ENCODE results near the gene CNTNAP2. TPM values are rescaled to one million over a fixed set of nuclear protein-coding genes. Genes with fewer than 3 reads are reported as not detected.
"Not testable (repeated sequence)": the region's sequence is repeated elsewhere in the genome, so short reads cannot be mapped to it uniquely, and the experiment has no call there.

CNTNAP2 gene
- total and polyA plus RNA-seq, 2 donors: 5.1 to 10.3 TPM

- not testable (repeated sequence) for H3K4me3 ChIP-seq (ENCODE audit: low read length in 2 of 2); H3K27me3 ChIP-seq (ENCODE audit: control insufficient read depth in 2 of 2, insufficient read depth in 1 of 2, low read length in 1 of 2); H3K4me1 ChIP-seq (ENCODE audit: control insufficient read depth in 2 of 2, insufficient read depth in 2 of 2, low read length in 2 of 2); H3K36me3 ChIP-seq (ENCODE audit: control insufficient read depth in 2 of 2, insufficient read depth in 2 of 2, low read length in 1 of 2); H3K27ac ChIP-seq (ENCODE audit: low read depth in 1 of 2, low read length in 1 of 2); DNase-seq (ENCODE audit: low read depth in 6 of 9, low spot score in 9 of 9); H3K9me3 ChIP-seq (ENCODE audit: control insufficient read depth in 2 of 2, insufficient read depth in 1 of 2, low read length in 1 of 2)
- 95% methylated on average over 24 of the region's 24 CpGs for WGBS
Observed at GRCh38 chr7:146905746-146906145, 789.1 kb downstream of the CNTNAP2 start.

GRCh38 chr7:146922782-146923181 is 806.2 kb downstream of the CNTNAP2 start:
- WGBS: 93% methylated on average over 2 of the region's 2 CpGs
- DNase-seq (ENCODE audit: low read depth in 6 of 9, low spot score in 9 of 9): no peak

GRCh38 chr7:146926841-146927240 is 810.2 kb downstream of the CNTNAP2 start:
- Histone ChIP-seq H3K9me3 (ENCODE audit: control insufficient read depth in 2 of 2, insufficient read depth in 1 of 2, low read length in 1 of 2) (peaks cover 0 to 3% of the 10 kb centered on the region in 2 donors), H3K27ac (ENCODE audit: low read depth in 1 of 2, low read length in 1 of 2) (no peak overlapping the region), H3K27me3 (ENCODE audit: control insufficient read depth in 2 of 2, insufficient read depth in 1 of 2, low read length in 1 of 2) (no peaks in the 10 kb centered on the region), H3K36me3 (ENCODE audit: control insufficient read depth in 2 of 2, insufficient read depth in 2 of 2, low read length in 1 of 2) (no peaks in the 10 kb centered on the region), H3K4me1 (ENCODE audit: control insufficient read depth in 2 of 2, insufficient read depth in 2 of 2, low read length in 2 of 2) (no peaks in the 10 kb centered on the region), H3K4me3 (ENCODE audit: low read length in 2 of 2) (no peak overlapping the region)
- no peak for DNase-seq (ENCODE audit: low read depth in 6 of 9, low spot score in 9 of 9)
- WGBS: 89% methylated on average over 2 of the region's 2 CpGs

More at GRCh38 chr7:146922782-146923181, 806.2 kb downstream of the CNTNAP2 start:
- Histone ChIP-seq H3K4me1 (ENCODE audit: control insufficient read depth in 2 of 2, insufficient read depth in 2 of 2, low read length in 2 of 2) (no peaks in the 10 kb centered on the region), H3K4me3 (ENCODE audit: low read length in 2 of 2) (no peak overlapping the region), H3K27ac (ENCODE audit: low read depth in 1 of 2, low read length in 1 of 2) (no peak overlapping the region), H3K36me3 (ENCODE audit: control insufficient read depth in 2 of 2, insufficient read depth in 2 of 2, low read length in 1 of 2) (no peaks in the 10 kb centered on the region), H3K9me3 (ENCODE audit: control insufficient read depth in 2 of 2, insufficient read depth in 1 of 2, low read length in 1 of 2) (no peaks in the 10 kb centered on the region), H3K27me3 (ENCODE audit: control insufficient read depth in 2 of 2, insufficient read depth in 1 of 2, low read length in 1 of 2) (no peaks in the 10 kb centered on the region)

GRCh38 chr7:146937836-146938235 is 821.2 kb downstream of the CNTNAP2 start:
- DNase-seq (ENCODE audit: low read depth in 6 of 9, low spot score in 9 of 9): no peak
- Histone ChIP-seq H3K27ac (ENCODE audit: low read depth in 1 of 2, low read length in 1 of 2) (no peak overlapping the region), H3K36me3 (ENCODE audit: control insufficient read depth in 2 of 2, insufficient read depth in 2 of 2, low read length in 1 of 2) (no peaks in the 10 kb centered on the region), H3K9me3 (ENCODE audit: control insufficient read depth in 2 of 2, insufficient read depth in 1 of 2, low read length in 1 of 2) (no peaks in the 10 kb centered on the region), H3K27me3 (ENCODE audit: control insufficient read depth in 2 of 2, insufficient read depth in 1 of 2, low read length in 1 of 2) (no peaks in the 10 kb centered on the region), H3K4me3 (ENCODE audit: low read length in 2 of 2) (no peak overlapping the region), H3K4me1 (ENCODE audit: control insufficient read depth in 2 of 2, insufficient read depth in 2 of 2, low read length in 2 of 2) (no peaks in the 10 kb centered on the region)
- WGBS: 51% methylated on average over 1 of the region's 1 CpG

- DNase-seq (ENCODE audit: low read depth in 6 of 9, low spot score in 9 of 9): no peak
- no peaks in the 10 kb centered on the region for H3K4me1 ChIP-seq (ENCODE audit: control insufficient read depth in 2 of 2, insufficient read depth in 2 of 2, low read length in 2 of 2)
- H3K27me3 ChIP-seq (ENCODE audit: control insufficient read depth in 2 of 2, insufficient read depth in 1 of 2, low read length in 1 of 2): no peaks in the 10 kb centered on the region
- H3K9me3 ChIP-seq (ENCODE audit: control insufficient read depth in 2 of 2, insufficient read depth in 1 of 2, low read length in 1 of 2): no peaks in the 10 kb centered on the region
- H3K36me3 ChIP-seq (ENCODE audit: control insufficient read depth in 2 of 2, insufficient read depth in 2 of 2, low read length in 1 of 2): no peaks in the 10 kb centered on the region
- H3K27ac ChIP-seq (ENCODE audit: low read depth in 1 of 2, low read length in 1 of 2): no peak overlapping the region
- 86% methylated on average over 2 of the region's 2 CpGs for WGBS
- no peak overlapping the region for H3K4me3 ChIP-seq (ENCODE audit: low read length in 2 of 2)
Observed at GRCh38 chr7:146943483-146943882, 826.9 kb downstream of the CNTNAP2 start.

- no peaks in the 10 kb centered on the region for H3K4me1 ChIP-seq (ENCODE audit: control insufficient read depth in 2 of 2, insufficient read depth in 2 of 2, low read length in 2 of 2)
- 21% methylated on average over 1 of the region's 1 CpG for WGBS
- H3K9me3 ChIP-seq (ENCODE audit: control insufficient read depth in 2 of 2, insufficient read depth in 1 of 2, low read length in 1 of 2): no peaks in the 10 kb centered on the region
- DNase-seq (ENCODE audit: low read depth in 6 of 9, low spot score in 9 of 9): no peak
- no peaks in the 10 kb centered on the region for H3K36me3 ChIP-seq (ENCODE audit: control insufficient read depth in 2 of 2, insufficient read depth in 2 of 2, low read length in 1 of 2)
- no peak overlapping the region for H3K4me3 ChIP-seq (ENCODE audit: low read length in 2 of 2)
- H3K27me3 ChIP-seq (ENCODE audit: control insufficient read depth in 2 of 2, insufficient read depth in 1 of 2, low read length in 1 of 2): no peaks in the 10 kb centered on the region
- H3K27ac ChIP-seq (ENCODE audit: low read depth in 1 of 2, low read length in 1 of 2): no peak overlapping the region
Observed at GRCh38 chr7:146948703-146949102, 832.1 kb downstream of the CNTNAP2 start.

GRCh38 chr7:146956321-146956720 is 839.7 kb downstream of the CNTNAP2 start:
- no peak for DNase-seq (ENCODE audit: low read depth in 6 of 9, low spot score in 9 of 9)
- Histone ChIP-seq H3K27me3 (ENCODE audit: control insufficient read depth in 2 of 2, insufficient read depth in 1 of 2, low read length in 1 of 2) (no peaks in the 10 kb centered on the region), H3K27ac (ENCODE audit: low read depth in 1 of 2, low read length in 1 of 2) (no peak overlapping the region), H3K36me3 (ENCODE audit: control insufficient read depth in 2 of 2, insufficient read depth in 2 of 2, low read length in 1 of 2) (no peaks in the 10 kb centered on the region), H3K4me3 (ENCODE audit: low read length in 2 of 2) (no peak overlapping the region), H3K4me1 (ENCODE audit: control insufficient read depth in 2 of 2, insufficient read depth in 2 of 2, low read length in 2 of 2) (no peaks in the 10 kb centered on the region), H3K9me3 (ENCODE audit: control insufficient read depth in 2 of 2, insufficient read depth in 1 of 2, low read length in 1 of 2) (no peaks in the 10 kb centered on the region)

GRCh38 chr7:146956853-146957252 is 840.3 kb downstream of the CNTNAP2 start:
- DNase-seq (ENCODE audit: low read depth in 6 of 9, low spot score in 9 of 9): no peak
- WGBS: 93% methylated on average over 3 of the region's 3 CpGs
- no peaks in the 10 kb centered on the region for H3K36me3 ChIP-seq (ENCODE audit: control insufficient read depth in 2 of 2, insufficient read depth in 2 of 2, low read length in 1 of 2)
- no peak overlapping the region for H3K27ac ChIP-seq (ENCODE audit: low read depth in 1 of 2, low read length in 1 of 2)
- H3K27me3 ChIP-seq (ENCODE audit: control insufficient read depth in 2 of 2, insufficient read depth in 1 of 2, low read length in 1 of 2): no peaks in the 10 kb centered on the region
- no peaks in the 10 kb centered on the region for H3K9me3 ChIP-seq (ENCODE audit: control insufficient read depth in 2 of 2, insufficient read depth in 1 of 2, low read length in 1 of 2)
- no peaks in the 10 kb centered on the region for H3K4me1 ChIP-seq (ENCODE audit: control insufficient read depth in 2 of 2, insufficient read depth in 2 of 2, low read length in 2 of 2)
- H3K4me3 ChIP-seq (ENCODE audit: low read length in 2 of 2): no peak overlapping the region

- no peak for DNase-seq (ENCODE audit: low read depth in 6 of 9, low spot score in 9 of 9)
- Histone ChIP-seq H3K4me3 (ENCODE audit: low read length in 2 of 2) (no peak overlapping the region), H3K36me3 (ENCODE audit: control insufficient read depth in 2 of 2, insufficient read depth in 2 of 2, low read length in 1 of 2) (no peaks in the 10 kb centered on the region), H3K9me3 (ENCODE audit: control insufficient read depth in 2 of 2, insufficient read depth in 1 of 2, low read length in 1 of 2) (no peaks in the 10 kb centered on the region), H3K4me1 (ENCODE audit: control insufficient read depth in 2 of 2, insufficient read depth in 2 of 2, low read length in 2 of 2) (no peaks in the 10 kb centered on the region), H3K27me3 (ENCODE audit: control insufficient read depth in 2 of 2, insufficient read depth in 1 of 2, low read length in 1 of 2) (no peaks in the 10 kb centered on the region), H3K27ac (ENCODE audit: low read depth in 1 of 2, low read length in 1 of 2) (no peak overlapping the region)
- 91% methylated on average over 5 of the region's 5 CpGs for WGBS
Observed at GRCh38 chr7:146960773-146961391, 844.3 kb downstream of the CNTNAP2 start.
